ENCODE measurements around the gene DFFB. TPM values are rescaled to one million over a fixed set of nuclear protein-coding genes. Genes with fewer than 3 reads are reported as not detected.

Gene DFFB
- total RNA-seq, 1 experiment from 2014 or later: 9.0 TPM

GRCh38 chr1:3821908-3822307 lies 35.4 kb upstream of the DFFB start (continued):
- no peak for TF ChIP-seq CTCF (IDR thresholded peaks at IDR 0.05 in 2 of 3, conservative IDR thresholded peaks at IDR 0.05 in 1 of 3; ENCODE audit: borderline replicate concordance in 1 of 3, insufficient read depth in 1 of 3, low read depth in 2 of 3, low read length in 2 of 3)
- no peak for TF ChIP-seq JUND (IDR thresholded peaks at IDR 0.05)
- TF ChIP-seq ZFX (IDR thresholded peaks at IDR 0.05): no peak
- TF ChIP-seq POLR2AphosphoS5 (IDR thresholded peaks at IDR 0.05; ENCODE audit: low read depth, low read length): no peak
- no peak for TF ChIP-seq RAD21 (IDR thresholded peaks at IDR 0.05; ENCODE audit: low read depth)
- no peak for TF ChIP-seq EZH2phosphoT487 (IDR thresholded peaks at IDR 0.05; ENCODE audit: borderline replicate concordance)
- no peak for TF ChIP-seq REST (IDR thresholded peaks at IDR 0.05; ENCODE audit: low read depth)

- Histone ChIP-seq H3K79me2 (ENCODE audit: insufficient read depth, low read length) (no peaks in the 10 kb centered on the region), H3K9me3 (ENCODE audit: control insufficient read depth in 1 of 2, insufficient read depth in 1 of 2, low read depth in 1 of 2, low read length in 2 of 2) (no peaks in the 10 kb centered on the region), H2AFZ (ENCODE audit: low read depth, low read length, poor library complexity, severe bottlenecking) (no peak overlapping the region), H3K9ac (ENCODE audit: low read length) (no peak overlapping the region), H3K4me2 (ENCODE audit: low read length) (no peak overlapping the region), H3K4me1 (ENCODE audit: control insufficient read depth in 1 of 2, insufficient read depth in 2 of 2, low read length in 2 of 2) (no peaks in the 10 kb centered on the region), H3K4me3 (replicated peaks in 1 of 2; ENCODE audit: low read depth in 1 of 2, low read length in 2 of 2) (no peak overlapping the region), H3K36me3 (ENCODE audit: control insufficient read depth in 1 of 2, insufficient read depth in 2 of 2, low read length in 2 of 2) (no peaks in the 10 kb centered on the region; a peak in 2 of 4 replicates), H3K27ac (ENCODE audit: low read depth, low read length) (no peak overlapping the region), H3K27me3 (ENCODE audit: insufficient read depth, low read length) (no peaks in the 10 kb centered on the region), H4K20me1 (ENCODE audit: insufficient read depth) (no peaks in the 10 kb centered on the region), H3K9me2 (ENCODE audit: insufficient read depth) (no peaks in the 10 kb centered on the region)
- intact Hi-C loops (cut with micrococcal nuclease): no loop called here
- DNase-seq (ENCODE audit: low read depth, low spot score) (no peak), ATAC-seq (no peak)
- RAD21 ChIA-PET (ENCODE audit: low non-redundant PET in 1 of 2, low total read pairs in 2 of 2, uncharacterized antibody in 2 of 2, unreplicated experiment in 2 of 2): no interaction called here
- no TSS peak for BruUV-seq (replicated peaks)
- CTCF ChIA-PET: no interaction called here
- TF ChIP-seq ZNF274 (IDR thresholded peaks at IDR 0.05; ENCODE audit: low read depth, low read length): no peak
- TF ChIP-seq FOSL1 (IDR thresholded peaks at IDR 0.05; ENCODE audit: low read depth): no peak
- no peak for TF ChIP-seq SRF (IDR thresholded peaks at IDR 0.05; ENCODE audit: low read depth)
- POLR2A ChIA-PET: no interaction called here
These were observed 34.9 kb upstream of the DFFB start for GRCh38 chr1:3822421-3822820.
